HG03457 (cell line): ENCODE measurements around the gene RDX.

ENCODE experiments used
- ATAC-seq: cut with Tn5 transposase; IDR thresholded peaks from one replicate; pipeline ENCODE4 v1.9.1; 2021; ENCODE audit warnings: moderate number of reproducible peaks; ENCODE audit not compliant: unreplicated experiment

RDX gene

DNA sequence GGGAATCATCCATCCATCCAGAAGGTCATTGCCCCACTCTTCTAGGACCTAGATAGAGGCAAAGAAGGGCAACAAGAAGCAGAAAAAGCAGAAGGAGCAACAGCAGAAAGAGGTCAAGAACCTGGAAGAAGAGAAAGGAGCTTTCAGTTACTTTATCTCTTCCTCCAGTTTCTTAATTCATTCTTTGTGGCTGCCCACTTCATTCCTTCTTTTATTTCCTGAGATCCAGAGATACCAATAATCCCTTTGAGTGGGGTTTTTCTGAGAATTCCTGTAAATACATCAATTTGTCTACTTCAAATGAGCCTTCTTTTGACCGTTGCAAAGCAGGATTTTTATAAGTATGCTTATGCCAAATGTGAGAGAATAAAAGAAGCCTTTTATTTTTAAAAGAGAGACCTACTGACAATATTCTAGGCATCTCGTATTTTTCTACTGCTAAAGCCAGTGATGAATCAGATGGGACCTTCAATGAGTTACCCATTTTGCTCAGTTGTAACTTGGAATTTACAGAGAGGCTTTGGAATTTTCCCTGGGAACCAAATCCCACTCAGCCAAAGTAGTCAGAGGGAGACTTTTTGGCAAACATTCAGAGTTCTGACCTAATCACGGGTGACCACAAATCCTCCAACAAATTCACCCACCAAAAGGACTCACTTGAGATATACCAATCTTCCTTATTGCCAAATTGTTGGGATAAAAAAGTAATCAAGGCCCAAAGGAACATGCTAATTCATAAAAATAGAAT, 148.3 kb downstream of the RDX start:
- ATAC-seq: no peak

- no peak for ATAC-seq
These were observed 154.6 kb downstream of the RDX start for GRCh38 chr11:110141812-110142211.

DNA sequence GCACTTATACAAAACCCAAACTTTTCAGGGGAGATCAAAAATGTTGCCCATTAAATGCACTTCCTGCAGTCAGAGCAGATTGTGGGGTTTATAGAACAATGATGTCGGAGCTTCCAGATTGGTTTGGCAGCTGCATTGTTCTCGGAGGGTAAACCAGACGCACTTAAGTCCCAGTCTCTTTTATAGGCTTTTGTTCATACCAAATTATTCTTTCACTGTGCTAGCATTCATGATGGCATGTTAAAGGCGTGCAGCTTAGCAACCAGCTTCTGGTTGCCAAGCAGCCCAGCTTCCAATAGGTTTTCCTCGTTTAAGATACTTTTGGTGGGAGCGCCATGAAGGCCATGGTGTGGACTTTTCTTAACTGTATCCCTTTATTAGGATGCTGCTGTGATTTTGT, 162.3 kb downstream of the RDX start:
- ATAC-seq: no peak

- no peak for ATAC-seq
These were observed 163.3 kb downstream of the RDX start for GRCh38 chr11:110133160-110133559.

DNA sequence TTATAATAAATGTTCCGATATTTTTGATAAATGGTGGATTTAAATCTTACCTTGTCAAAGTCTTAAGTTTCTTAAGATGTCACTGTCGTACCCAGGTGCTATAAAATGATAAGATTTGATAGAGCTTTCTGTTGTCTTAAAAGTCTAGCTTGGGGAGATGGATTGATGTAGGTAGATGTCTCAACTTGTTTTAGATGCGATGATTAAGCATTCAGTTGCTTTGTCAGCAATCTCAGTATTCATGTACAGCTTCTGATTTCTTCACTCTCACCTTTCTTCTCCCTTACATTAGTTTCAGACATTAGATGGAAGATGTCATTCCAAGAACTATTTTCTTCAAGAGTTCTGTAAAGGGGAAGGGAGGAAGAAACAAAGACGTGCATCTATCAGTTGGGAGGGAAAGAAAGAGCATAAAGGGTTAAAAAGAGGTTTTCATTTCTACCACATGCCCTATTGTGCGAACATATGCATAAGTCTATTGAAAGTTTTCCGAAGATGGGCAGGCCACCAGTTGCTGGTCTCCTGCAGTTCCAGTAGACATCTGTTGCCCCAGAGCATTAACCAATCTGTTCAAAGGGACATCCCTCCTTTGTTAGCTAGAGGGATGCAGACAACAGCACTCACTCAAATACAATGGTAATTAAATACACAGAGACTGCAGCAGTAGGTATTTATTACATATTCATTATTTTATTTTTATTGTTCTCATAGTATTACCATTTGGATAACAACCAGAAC, 164.9 kb downstream of the RDX start:
- no peak for ATAC-seq

GRCh38 chr11:110130642-110131238, 165.7 kb downstream of the RDX start:
- ATAC-seq: no peak

DNA sequence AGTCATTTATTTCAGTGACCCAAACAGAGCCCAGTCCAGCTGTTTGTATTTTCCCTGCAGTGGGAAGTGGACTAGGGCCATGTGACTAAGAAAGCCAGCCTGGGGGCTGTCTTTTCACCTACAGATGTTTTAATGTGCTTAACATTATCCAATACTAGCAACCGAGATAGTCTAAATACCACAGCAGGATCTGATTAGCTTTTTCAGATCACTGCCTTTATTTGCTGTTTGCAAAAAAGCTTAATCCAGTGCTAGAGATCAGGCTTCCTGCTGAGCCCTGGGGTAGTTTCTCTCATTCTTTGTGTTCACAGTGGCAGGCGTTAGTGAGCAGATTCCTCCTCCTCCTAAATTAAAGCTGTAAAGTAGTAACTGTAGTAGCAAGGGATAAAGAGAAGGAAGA, 168.3 kb downstream of the RDX start:
- ATAC-seq: no peak

DNA sequence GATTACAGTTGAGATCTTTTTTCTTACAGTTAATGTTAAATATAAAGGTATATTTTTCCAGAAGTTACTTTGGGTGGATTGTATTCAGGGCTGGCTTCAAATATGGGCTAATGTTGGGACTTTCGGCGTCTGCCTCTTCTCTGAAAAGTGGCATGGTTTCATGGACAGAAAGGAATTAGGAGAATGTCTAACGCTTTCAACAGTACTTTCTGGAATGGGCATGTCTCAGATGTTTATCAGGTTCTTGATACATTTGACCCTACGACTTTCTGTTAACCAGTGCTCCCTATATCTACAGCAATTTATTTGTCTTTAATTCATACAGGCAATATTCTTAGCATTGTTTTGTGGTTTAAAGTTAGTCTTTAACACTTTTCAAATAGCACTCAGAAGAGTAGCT, 169.5 kb downstream of the RDX start:
- ATAC-seq: no peak

GRCh38 chr11:110125632-110126031, 170.8 kb downstream of the RDX start:
- ATAC-seq: no peak
